Hematopoietic multipotent progenitor cell treated with erythropoietin and hydrocortisone succinate and interleukin-3 and kit ligand, for 15 days (in vitro differentiated cells): Measurements from ENCODE around the gene ADIPOR1.
"Not testable (repeated sequence)": the region's sequence is repeated elsewhere in the genome, so short reads cannot be mapped to it uniquely, and the experiment has no call there.

Experiments
- DNase-seq: peaks from one replicate; pipeline ENCODE4 v3.0.0-alpha.2; 2015; ENCODE audit warnings: low spot score

Gene ADIPOR1

DNA sequence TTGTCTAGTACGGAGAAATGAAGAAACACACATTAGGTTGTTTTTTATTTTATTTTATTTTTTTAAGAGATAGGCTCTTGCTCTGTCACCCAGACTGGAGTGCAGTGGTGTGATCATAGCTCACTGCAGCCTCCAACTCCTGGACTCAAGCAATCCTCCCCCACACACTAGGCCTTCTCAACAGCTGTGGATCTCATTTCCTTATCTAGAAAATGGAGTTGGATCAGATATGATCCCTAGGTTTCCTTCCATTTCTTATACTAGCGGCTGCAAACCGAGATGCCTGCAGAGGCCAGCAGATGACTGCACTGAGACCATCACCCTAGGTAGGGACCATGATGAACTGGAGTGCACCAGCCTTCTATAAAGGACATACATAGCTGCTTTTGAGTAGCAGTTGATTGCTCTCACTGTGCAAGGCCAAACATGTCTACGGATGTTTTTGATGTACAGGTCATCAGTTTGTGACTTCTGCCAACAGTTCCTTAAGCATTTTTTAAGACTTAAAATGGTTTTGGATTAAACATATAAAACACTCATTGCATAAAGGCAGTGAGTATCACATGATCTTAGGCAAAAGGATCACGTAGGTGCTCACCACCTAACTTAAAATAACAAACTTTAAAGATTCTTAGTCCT lies 19.7 kb downstream of the ADIPOR1 start:
- no peak for DNase-seq

DNA sequence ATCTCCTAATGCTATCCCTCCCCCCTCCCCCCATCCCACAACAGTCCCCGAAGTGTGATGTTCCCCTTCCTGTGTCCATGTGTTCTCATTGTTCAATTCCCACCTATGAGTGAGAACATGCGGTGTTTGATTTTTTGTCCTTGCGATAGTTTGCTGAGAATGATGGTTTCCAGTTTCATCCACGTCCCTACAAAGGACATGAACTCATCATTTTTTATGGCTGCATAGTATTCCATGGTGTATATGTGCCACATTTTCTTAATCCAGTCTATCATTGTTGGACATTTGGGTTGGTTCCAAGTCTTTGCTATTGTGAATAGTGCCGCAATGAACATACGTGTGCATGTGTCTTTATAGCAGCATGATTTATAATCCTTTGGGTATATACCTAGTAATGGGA lies 21.7 kb downstream of the ADIPOR1 start:
- DNase-seq = not testable (repeated sequence)

DNA sequence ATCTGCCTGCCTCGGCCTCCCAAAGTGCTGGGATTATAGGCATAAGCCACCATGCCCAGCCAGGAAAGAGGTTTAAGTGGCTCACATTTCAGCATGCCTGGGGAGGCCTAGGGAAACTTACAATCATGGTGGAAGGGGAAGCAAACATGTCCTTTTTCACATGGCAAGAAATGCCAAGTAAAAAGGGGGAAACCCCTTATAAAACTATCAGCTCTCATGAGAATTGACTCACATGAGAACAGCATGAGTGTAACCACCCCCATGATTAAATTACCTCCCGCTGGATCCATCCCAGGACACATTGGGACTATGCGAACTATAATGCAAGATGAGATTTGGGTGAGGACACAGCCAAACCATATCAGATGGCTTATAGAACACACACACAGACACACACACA lies 22.3 kb downstream of the ADIPOR1 start:
- DNase-seq = no peak

DNA sequence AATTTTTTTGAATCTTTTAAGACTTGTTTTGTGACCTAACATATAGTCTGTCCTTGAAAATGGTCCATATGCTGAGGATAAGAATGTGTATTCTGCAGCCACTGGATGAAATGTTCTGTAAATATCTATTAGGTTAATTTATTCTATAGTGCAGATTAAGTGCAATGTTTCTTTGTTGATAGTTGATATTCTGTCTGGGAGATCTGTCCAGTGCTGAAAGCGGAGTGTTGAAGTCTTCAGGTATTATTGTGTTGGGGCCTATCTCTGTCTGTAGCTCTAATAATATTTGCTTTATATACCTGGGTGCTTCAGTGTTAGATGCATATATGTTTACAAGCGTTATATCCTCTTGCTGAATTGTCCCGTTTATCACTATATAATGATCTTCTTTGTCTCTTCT lies 23.4 kb downstream of the ADIPOR1 start:
- no peak for DNase-seq

DNA sequence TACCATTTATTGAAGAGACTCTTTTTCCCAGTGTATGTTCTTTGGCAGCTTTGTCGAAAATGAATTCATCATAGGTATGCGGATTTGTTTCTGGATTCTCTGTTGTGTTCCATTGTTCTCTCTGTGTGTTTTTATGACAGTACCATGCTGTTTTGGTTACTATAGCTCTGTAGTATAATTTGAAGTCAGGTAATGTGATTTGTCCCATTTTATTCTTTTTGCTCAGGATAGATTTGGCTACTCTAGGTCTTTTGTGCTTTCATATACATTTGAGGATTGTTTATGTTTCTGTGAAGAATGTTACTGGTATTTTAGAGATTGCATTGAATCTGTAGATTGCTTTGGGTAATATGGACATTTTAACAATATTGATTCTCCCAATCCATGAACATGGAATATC lies 25.6 kb downstream of the ADIPOR1 start:
- no peak for DNase-seq

DNA sequence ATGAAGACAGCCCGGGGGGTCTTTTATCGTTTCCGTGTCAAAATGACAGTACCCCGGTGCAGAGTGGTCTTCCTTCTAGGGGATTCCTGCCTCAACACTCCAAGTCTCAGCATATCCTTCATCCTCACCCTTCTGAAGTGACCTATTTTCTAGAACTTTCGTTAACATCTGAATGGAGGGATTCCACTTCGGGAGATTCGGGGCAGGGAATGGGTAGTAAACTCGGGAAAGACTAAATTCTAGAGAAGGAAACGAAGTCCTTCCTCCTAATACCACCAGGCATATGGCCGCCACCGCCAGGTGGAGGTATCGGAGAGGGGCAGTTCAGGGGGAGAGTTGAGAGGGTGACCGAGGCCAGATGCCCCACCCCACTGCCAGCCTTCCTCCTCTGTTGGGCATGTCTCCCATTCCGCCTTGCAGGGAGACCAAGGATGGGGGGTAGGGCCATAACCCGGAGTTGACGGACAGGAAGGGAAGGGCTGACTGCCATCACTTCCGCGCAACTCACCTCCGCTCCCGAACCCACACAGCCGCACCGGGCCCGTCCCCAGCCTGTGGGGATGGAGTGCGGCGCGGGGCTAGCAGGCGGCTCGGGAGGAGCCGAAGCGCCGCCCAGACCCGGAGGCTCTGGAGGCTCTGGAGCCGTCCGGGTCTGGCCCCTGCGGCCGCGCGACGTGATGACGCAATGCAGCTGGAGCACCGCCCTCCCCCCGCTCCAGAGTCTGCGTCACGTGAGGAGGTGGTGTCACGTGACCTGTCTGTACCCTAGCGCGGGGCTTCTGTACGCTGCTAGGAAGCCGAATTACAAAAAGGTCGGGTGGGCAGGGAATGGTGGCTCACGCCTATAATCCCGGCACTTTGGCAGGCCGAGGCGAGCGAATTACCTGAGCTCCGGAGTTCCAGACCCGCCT lies 31.3 kb downstream of the ADIPOR1 start, which contains the start of gene KLHL12:
Gene KLHL12 (minus strand): TSS at position 654 of the 911 bp plus-strand sequence. CDS start 2,072 bp downstream, outside the sequence.
- peak; percentile 98 for DNase-seq

DNA sequence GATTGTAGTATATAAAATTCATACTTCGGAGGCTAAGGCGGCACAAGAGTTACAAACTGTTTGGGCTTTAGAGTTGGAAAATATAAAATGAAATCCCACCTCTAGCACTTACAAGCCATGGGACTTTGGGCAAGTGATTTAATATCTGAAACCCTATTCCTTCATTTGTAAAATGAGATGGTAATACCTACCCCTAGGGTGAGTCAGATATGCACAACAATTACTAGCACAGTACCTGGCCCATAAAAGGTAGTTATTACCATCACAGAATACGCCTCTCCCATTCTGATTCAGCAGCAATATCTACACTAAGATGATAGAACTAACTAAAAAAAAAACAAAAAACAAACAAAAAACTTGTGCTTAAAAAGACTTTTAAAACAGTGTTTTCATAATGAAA lies 34.6 kb downstream of the ADIPOR1 start:
- no peak for DNase-seq

DNA sequence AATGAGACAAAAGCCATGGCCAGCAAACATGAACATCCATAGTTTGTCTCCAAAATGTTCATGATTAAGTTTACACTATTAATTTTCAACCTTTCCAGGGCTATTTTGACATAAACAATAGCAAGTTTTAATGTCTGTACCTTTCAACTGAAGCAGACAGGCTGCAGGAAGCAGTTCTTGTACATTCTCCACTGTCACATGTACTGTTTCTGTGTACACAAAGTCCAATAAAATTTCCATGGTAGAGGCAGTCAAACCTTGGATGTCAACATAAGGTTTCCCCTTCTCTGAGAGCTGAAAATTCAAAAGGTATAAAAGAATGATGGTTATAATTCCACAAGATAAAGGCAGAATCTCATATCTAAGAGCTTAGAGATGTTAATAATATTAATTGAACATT lies 38.5 kb downstream of the ADIPOR1 start:
- DNase-seq = no peak

DNA sequence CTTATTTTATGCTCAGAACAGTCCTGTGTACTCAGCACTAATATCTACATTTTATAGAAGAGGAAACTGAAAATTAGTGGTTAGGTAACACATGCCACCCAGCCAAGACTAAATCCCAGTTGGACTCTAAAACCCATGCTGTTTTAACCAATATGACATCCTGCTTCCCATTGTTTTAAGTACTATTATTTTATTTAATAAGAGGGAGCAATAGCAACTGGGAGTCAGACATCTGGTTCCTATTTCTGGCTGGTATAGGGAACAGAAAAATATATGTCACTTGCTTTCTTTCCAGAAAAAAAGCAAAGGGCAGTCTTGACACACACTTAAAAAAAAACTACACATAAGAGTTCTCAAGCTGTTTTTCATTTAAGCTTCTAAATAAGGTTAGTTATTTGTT lies 43.0 kb downstream of the ADIPOR1 start:
- no peak for DNase-seq

DNA sequence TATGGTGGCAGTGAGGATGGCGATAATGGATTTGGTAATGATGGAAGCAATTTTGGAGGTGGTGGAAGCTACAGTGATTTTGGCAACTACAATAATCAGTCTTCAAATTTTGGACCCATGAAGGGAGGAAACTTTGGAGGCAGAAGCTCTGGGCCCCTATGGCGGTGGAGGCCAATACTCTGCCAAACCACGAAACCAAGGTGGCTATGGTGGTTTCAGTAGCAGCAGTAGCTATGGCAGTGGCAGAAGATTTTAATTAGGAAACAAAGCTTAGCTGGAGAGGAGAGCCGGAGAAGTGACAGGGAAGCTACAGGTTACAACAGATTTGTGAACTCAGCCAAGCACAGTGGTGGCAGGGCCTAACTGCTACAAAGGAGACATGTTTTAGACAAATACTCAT lies 45.6 kb downstream of the ADIPOR1 start:
- not testable (repeated sequence) for DNase-seq

DNA sequence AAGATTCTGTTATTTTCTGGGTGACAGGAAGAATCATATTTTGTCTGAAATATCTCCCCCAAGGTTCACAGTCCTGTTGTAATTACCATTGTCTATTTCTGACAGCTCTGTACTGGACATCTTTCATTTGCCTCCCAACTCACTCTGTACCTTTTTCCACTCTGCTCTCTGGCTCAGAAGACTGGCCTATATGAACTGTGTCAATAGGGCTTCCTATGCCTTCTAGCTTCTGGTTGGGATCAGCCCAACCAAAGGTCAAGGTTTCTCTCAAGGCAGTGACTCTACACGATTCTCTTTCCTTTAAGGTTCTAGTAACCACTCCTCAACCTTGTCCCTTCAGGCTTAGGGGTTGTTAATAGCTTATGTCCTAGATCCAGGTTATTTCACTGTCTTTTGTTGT lies 48.6 kb downstream of the ADIPOR1 start:
- DNase-seq = no peak

DNA sequence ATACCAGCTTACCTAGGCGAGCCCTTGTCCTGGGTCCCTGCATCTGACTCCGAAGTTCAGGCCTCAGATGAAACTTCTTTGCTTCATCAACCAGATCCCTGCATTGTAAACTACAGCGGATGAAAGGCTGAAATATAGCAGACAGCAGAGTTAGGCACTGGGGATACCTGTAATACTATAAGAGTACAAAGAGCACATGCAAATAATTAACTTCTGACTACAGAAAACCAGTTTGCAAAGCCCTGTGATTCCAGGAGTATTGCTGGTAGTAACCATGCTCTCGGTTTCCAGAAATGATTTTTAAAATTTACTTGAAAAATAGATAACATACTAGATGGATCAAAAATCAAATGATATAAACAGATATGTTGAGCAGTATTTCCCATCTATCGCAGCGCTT lies 49.1 kb downstream of the ADIPOR1 start:
- no peak for DNase-seq

DNA sequence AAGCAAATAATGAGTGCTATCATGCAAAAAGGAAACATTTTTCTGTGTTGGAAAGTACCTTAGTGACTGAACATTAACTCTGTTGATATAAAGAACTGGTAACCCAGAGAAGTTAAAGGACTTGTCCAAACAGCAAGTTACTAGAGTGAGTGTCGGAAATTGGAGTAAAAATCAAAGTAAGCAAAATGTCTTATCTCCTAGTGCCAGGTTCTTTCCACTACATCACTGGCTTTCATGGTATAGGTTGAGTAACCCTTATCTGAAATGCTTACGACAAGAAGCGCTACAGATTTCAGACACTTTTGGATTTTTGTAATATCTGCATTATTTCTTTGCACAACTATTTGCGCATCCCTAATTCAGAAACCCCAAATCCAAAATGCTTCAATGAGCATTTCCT lies 52.8 kb downstream of the ADIPOR1 start:
- no peak for DNase-seq

DNA sequence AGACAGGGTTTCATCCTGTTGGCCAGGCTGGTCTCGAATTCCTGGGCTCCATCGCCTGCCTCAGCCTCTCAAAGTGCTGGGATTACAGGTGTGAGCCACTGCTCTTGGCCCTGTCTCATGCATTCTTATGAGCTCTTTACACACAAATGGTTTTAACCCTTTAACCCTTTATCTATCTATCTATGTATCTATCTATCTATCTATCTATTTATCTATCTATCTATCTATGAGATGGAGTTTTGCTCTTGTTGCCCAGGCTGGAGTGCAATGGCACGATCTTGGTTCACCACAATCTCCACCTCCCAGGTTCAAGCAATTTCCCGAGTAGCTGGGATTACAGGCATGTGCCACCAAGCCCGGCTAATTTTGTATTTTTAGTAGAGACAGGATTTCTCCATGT lies 54.3 kb downstream of the ADIPOR1 start:
- DNase-seq = not testable (repeated sequence)

DNA sequence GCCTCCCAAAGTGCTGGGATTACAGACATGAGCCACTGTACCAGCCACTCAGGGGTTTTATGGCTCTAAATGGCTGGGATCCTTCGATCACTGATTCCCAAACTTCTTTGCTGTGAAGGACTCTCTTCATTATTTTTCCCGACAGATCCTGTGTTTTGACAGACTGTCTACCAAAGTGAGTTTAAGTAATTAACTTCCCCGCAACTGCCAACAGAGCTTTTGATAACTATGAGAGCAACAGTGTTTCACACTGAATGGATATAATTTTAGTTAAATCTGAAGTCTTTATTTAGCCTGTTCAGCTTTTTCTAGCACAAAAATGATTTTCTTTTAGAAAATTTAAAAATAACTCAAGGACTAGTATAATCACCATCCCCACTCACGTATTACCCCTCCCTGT lies 56.6 kb downstream of the ADIPOR1 start:
- no peak for DNase-seq

DNA sequence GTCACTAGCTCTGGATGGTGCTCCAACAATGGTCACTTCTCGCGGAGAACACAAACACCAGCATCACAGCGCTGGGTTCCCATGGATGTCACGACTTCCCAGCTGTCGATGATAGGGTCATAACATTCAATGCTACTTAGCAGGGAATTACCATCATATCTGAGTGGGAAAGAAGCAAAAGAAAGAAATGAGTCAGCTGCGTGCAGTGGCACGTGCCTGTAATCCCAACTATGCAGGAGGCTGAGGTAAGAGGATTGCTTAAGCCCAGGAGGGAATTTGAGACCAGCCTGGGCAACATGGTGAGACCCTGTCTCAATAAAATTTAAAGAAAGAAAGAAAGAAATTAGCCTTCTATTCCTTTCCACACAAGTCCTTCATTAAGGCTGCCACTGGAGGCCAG lies 65.6 kb downstream of the ADIPOR1 start:
- no peak for DNase-seq
